LHCN-M2 (cell line): ENCODE data around the gene SMYD3. TPM values are rescaled to one million over a fixed set of nuclear protein-coding genes. Genes with fewer than 3 reads are reported as not detected.
"Not testable (repeated sequence)": the region's sequence is repeated elsewhere in the genome, so short reads cannot be mapped to it uniquely, and the experiment has no call there.

Source experiments
- DNase-seq: peaks from one replicate; pipeline ENCODE4 v3.0.0-alpha.2; 2012; ENCODE audit warnings: low read depth
- total RNA-seq: library from RNA; depleted of rRNA; stranded (reverse); fragments of >200 nt; gene quantifications from 2 replicates; pipeline ENCODE4 v1.2.3, GENCODE V29; 2014

Gene SMYD3
- total RNA-seq, 1 experiment from 2014 or later = 34.0 TPM

GRCh38 chr1:246071561-246071960 is 435.5 kb downstream of the SMYD3 start:
- DNase-seq = not testable (repeated sequence)

- no peak for DNase-seq
Measured at GRCh38 chr1:246069581-246069980, 437.5 kb downstream of the SMYD3 start.

GRCh38 chr1:246068619-246069509 is 438.2 kb downstream of the SMYD3 start:
- no peak for DNase-seq

GRCh38 chr1:246068217-246068512 is 438.9 kb downstream of the SMYD3 start:
- DNase-seq = no peak

- DNase-seq = no peak
Measured at GRCh38 chr1:246067432-246068216, 439.5 kb downstream of the SMYD3 start.

- DNase-seq = no peak
Measured at GRCh38 chr1:246066573-246066972, 440.5 kb downstream of the SMYD3 start.

- DNase-seq = no peak
Measured at GRCh38 chr1:246065592-246065991, 441.5 kb downstream of the SMYD3 start.

GRCh38 chr1:246064891-246065290 is 442.2 kb downstream of the SMYD3 start:
- no peak for DNase-seq

- no peak for DNase-seq
Measured at GRCh38 chr1:246063013-246063616, 444.0 kb downstream of the SMYD3 start.

- DNase-seq = peak; percentile 40
Measured at GRCh38 chr1:246058466-246058865, 448.6 kb downstream of the SMYD3 start.

- DNase-seq = no peak
Measured at GRCh38 chr1:246052603-246053002, 454.5 kb downstream of the SMYD3 start.

GRCh38 chr1:246051909-246052518 is 455.1 kb downstream of the SMYD3 start:
- no peak for DNase-seq

GRCh38 chr1:246048693-246049092 is 458.4 kb downstream of the SMYD3 start:
- no peak for DNase-seq

GRCh38 chr1:246043556-246043955 is 463.5 kb downstream of the SMYD3 start:
- DNase-seq = no peak

- DNase-seq = no peak
Measured at GRCh38 chr1:246041360-246041759, 465.7 kb downstream of the SMYD3 start.

- no peak for DNase-seq
Measured at GRCh38 chr1:246040200-246040890, 466.7 kb downstream of the SMYD3 start.

GRCh38 chr1:246039584-246039983 is 467.5 kb downstream of the SMYD3 start:
- DNase-seq = no peak

GRCh38 chr1:246037832-246038231 is 469.2 kb downstream of the SMYD3 start:
- no peak for DNase-seq

GRCh38 chr1:246036175-246036574 is 470.9 kb downstream of the SMYD3 start:
- DNase-seq = no peak

- peak; percentile 35 for DNase-seq
Measured at GRCh38 chr1:246035060-246035541, 472.0 kb downstream of the SMYD3 start.

GRCh38 chr1:246034630-246035029 is 472.4 kb downstream of the SMYD3 start:
- DNase-seq = no peak
